Naive B cell (primary cell): ENCODE results near the gene NOLC1. TPM values are rescaled to one million over a fixed set of nuclear protein-coding genes. Genes with fewer than 3 reads are reported as not detected.

ENCODE experiments used
- ATAC-seq, 2 donors: fragments of 150-1000 bp; cut with Tn5 transposase; 2 replicates each; pipeline ENCODE4 v1.10.0; 2021; ENCODE audit warnings: low read depth in 2 of 2, mild to moderate bottlenecking in 2 of 2, moderate library complexity in 2 of 2
- DNase-seq: peaks from one replicate; pipeline ENCODE4 v3.0.0; 2022
- H3K27ac Mint-ChIP-seq, 6 donors: one replicate each; pipeline ENCODE4 v1.8.0; 2020 to 2022; ENCODE audit warnings: mild to moderate bottlenecking in 6 of 6, mixed read lengths in 6 of 6, moderate library complexity in 5 of 6, inconsistent platforms in 2 of 6
- H3K27me3 Mint-ChIP-seq, 3 donors: one replicate each; pipeline ENCODE4 v1.8.0; 2021 to 2022; ENCODE audit warnings: mixed read lengths in 3 of 3, mild to moderate bottlenecking in 1 of 3
- H3K36me3 Mint-ChIP-seq, 2 donors: one replicate each; pipeline ENCODE4 v1.8.0; 2020 to 2022; ENCODE audit warnings: mixed read lengths in 2 of 2, inconsistent platforms in 1 of 2, mild to moderate bottlenecking in 1 of 2
- H3K4me1 Mint-ChIP-seq, 3 donors: one replicate each; pipeline ENCODE4 v1.8.0; 2020 to 2022; ENCODE audit warnings: mixed read lengths in 3 of 3, inconsistent platforms in 1 of 3, mild to moderate bottlenecking in 1 of 3, moderate library complexity in 1 of 3
- H3K4me3 Mint-ChIP-seq, 8 donors: one replicate each; pipeline ENCODE4 v1.8.0; 2020 to 2022; ENCODE audit warnings: mild to moderate bottlenecking in 8 of 8, mixed read lengths in 8 of 8, moderate library complexity in 8 of 8, inconsistent platforms in 2 of 8
- H3K9me3 Mint-ChIP-seq, 7 donors: one replicate each; pipeline ENCODE4 v1.8.0; 2020 to 2022; ENCODE audit warnings: mixed read lengths in 7 of 7, mild to moderate bottlenecking in 5 of 7, inconsistent platforms in 2 of 7, moderate library complexity in 1 of 7
- polyA plus RNA-seq, 6 donors: library from polyadenylated mRNA; unstranded; fragments of 300-500 nt; fragmentation: Illumina TruSeq; gene quantifications; one replicate each; pipeline ENCODE4 v1.2.3, GENCODE V29; 2021; ENCODE audit warnings: low read depth in 6 of 6

The NOLC1 gene
- polyA plus RNA-seq, 6 donors from 2014 or later: 8.6 to 59.3 (median 47.1) TPM

DNA sequence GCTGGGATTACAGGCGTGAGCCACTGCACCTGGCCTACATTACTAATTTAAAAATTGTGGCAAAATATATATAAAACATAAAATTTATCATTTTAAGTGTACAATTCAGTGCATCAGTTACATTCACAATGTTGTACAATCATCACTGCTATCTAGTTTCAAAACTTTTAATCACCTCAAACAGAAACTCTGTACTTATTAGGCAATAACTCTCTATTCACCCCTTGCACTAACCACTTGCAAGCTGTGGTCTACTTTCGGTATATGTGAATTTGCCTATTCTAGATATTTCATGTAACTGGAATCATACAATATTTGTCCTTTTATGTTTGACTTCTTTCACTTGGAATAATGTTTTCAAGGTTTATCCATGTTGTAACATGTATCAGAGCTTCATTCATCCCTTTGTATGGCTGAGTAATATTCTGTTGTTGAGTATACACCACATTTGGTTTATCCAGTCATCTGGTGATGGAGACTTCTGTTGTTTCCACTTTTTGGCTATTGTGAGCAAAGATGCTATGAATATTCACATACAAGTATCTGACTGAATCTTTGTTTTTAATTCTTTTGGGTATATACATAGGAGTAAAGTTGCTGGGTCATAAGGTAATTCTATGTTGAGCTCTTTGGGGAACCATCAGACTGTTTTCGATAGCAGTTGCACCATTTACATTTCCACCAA, 59.6 kb downstream of the NOLC1 start:
- ATAC-seq: no peak

More for the DNA sequence above, 59.6 kb downstream of the NOLC1 start:
- DNase-seq: no peak
- Mint-ChIP-seq H3K9me3 (peaks cover 0 to 7% (median 3%) of the 10 kb centered on the region in 7 donors), H3K4me1 (peaks cover 4 to 6% (median 5%) of the 10 kb centered on the region in 3 donors), H3K27ac (no peak overlapping the region), H3K4me3 (no peak overlapping the region), H3K27me3 (peaks cover 0 to 4% (median 3%) of the 10 kb centered on the region in 3 donors), H3K36me3 (no peaks in the 10 kb centered on the region)

Other genes with a start within 250 kb of the NOLC1 start
- 10 to 100 TPM; 29.9 to 56.9 (median 46.8) TPM for gene ARMH3, start 96.2 kb upstream of the NOLC1 start, polyA plus RNA-seq
- gene HPS6, start 87.0 kb upstream of the NOLC1 start, polyA plus RNA-seq: 10 to 100 TPM; 16.3 to 31.9 (median 21.2) TPM
- gene LDB1, start 32.0 kb upstream of the NOLC1 start, polyA plus RNA-seq: 10 to 100 TPM in 5 of 6 donors, 1 to 10 TPM in 1; 7.1 to 37.9 (median 30.5) TPM
- 10 to 100 TPM in 3 of 6 donors, 1 to 10 TPM in 3; 6.4 to 24.1 (median 9.7) TPM for gene PPRC1, start 19.3 kb upstream of the NOLC1 start, polyA plus RNA-seq
- gene ELOVL3, start 73.9 kb downstream of the NOLC1 start, polyA plus RNA-seq: not detected
- gene PITX3, start 89.1 kb downstream of the NOLC1 start, polyA plus RNA-seq: not detected
- 10 to 100 TPM in 1 of 6 donors, 1 to 10 TPM in 5; 3.9 to 14.8 (median 6.2) TPM for gene GBF1, start 93.1 kb downstream of the NOLC1 start, polyA plus RNA-seq
- gene NFKB2, start 243.3 kb downstream of the NOLC1 start, polyA plus RNA-seq: 10 to 100 TPM; 24.2 to 49.4 (median 34.7) TPM